A549 (cell line): ENCODE results near the gene SNAI3.

ENCODE experiments used
- GATA3 ChIP-seq: IDR thresholded peaks from 2 replicates; pipeline ENCODE4 v1.6.1; 2012; ENCODE audit warnings: borderline replicate concordance
- MAFK ChIP-seq: fragments of 450-650 bp; IDR thresholded peaks from 2 replicates; pipeline ENCODE4 v1.6.1; 2014; ENCODE audit not compliant: partially characterized antibody
- POLR2A ChIP-seq: IDR thresholded peaks from 2 replicates; pipeline ENCODE4 v1.6.1; 2012; ENCODE audit warnings: mild to moderate bottlenecking, low read length
- TF ChIP-seq, protein P1 (sequence below): fragments of >200 bp; sonication (Bioruptor Twin); formaldehyde crosslinking; IDR thresholded peaks from 3 replicates; pipeline ENCODE4 v1.5.1; 2016

DNA sequence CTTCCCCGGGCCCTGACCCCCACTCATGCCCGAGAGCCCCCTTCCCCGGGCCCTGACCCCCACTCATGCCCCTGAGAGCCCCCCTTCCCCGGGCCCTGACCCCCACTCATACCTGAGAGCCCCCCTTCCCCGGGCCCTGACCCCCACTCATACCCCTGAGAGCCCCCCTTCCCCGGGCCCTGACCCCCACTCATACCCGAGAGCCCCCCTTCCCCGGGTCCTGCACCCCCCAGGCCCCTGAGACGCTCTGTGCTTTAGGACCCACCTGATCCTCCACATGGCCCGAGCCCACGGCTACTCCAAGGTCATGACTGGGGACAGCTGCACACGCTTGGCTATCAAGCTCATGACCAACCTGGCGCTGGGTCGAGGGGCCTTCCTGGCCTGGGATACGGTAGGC lies 26.7 kb upstream of the SNAI3 start:
- TF ChIP-seq MAFK (no peak), POLR2A (no peak), GATA3 (no peak)
- TF ChIP-seq, protein P1, sequence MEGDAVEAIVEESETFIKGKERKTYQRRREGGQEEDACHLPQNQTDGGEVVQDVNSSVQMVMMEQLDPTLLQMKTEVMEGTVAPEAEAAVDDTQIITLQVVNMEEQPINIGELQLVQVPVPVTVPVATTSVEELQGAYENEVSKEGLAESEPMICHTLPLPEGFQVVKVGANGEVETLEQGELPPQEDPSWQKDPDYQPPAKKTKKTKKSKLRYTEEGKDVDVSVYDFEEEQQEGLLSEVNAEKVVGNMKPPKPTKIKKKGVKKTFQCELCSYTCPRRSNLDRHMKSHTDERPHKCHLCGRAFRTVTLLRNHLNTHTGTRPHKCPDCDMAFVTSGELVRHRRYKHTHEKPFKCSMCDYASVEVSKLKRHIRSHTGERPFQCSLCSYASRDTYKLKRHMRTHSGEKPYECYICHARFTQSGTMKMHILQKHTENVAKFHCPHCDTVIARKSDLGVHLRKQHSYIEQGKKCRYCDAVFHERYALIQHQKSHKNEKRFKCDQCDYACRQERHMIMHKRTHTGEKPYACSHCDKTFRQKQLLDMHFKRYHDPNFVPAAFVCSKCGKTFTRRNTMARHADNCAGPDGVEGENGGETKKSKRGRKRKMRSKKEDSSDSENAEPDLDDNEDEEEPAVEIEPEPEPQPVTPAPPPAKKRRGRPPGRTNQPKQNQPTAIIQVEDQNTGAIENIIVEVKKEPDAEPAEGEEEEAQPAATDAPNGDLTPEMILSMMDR = no peak
